ENCODE measurements around the gene AK4.

GRCh38 chr1:65238010-65238409, 90.0 kb downstream of the AK4 start:
- TF ChIP-seq CTCF (IDR thresholded peaks at IDR 0.05): no peak
- TF ChIP-seq POLR2A (IDR thresholded peaks at IDR 0.05): no peak
- TF ChIP-seq EP300 (IDR thresholded peaks at IDR 0.05): no peak

Data from ovary (tissue), 3 donors.